ENCODE measurements around the gene IDH2.
"Not testable (repeated sequence)": the region's sequence is repeated elsewhere in the genome, so short reads cannot be mapped to it uniquely, and the experiment has no call there.

IDH2 gene
- total RNA-seq = 61.9 to 129 (median 105) reads per million in 4 experiments

- DNase-seq = peak; percentile 47
Measured at GRCh38 chr15:90101969-90102890, at the start of gene IDH2. IDH2 (minus strand) TSS chr15:90102468; CDS start chr15:90102390, 78 bp downstream.

- DNase-seq = not testable (repeated sequence)
Measured at GRCh38 chr15:90150551-90150950, 48.3 kb upstream of the IDH2 start.

- DNase-seq = no peak
Measured at GRCh38 chr15:90149609-90150340, 47.5 kb upstream of the IDH2 start.

GRCh38 chr15:90146198-90146761 lies 44.0 kb upstream of the IDH2 start:
- not testable (repeated sequence) for DNase-seq

- no peak for DNase-seq
Measured at GRCh38 chr15:90145761-90146160, 43.5 kb upstream of the IDH2 start.

- no peak for DNase-seq
Measured at GRCh38 chr15:90145259-90145658, 43.0 kb upstream of the IDH2 start.

GRCh38 chr15:90143166-90143655 lies 40.9 kb upstream of the IDH2 start:
- peak; percentile 17 for DNase-seq

GRCh38 chr15:90142216-90143165 lies 40.2 kb upstream of the IDH2 start:
- peak; percentile 27 for DNase-seq

- DNase-seq = no peak
Measured at GRCh38 chr15:90141646-90142045, 39.4 kb upstream of the IDH2 start.

GRCh38 chr15:90139549-90139948 lies 37.3 kb upstream of the IDH2 start:
- DNase-seq = not testable (repeated sequence)

GRCh38 chr15:90138071-90138833 lies 36.0 kb upstream of the IDH2 start:
- DNase-seq = no peak

GRCh38 chr15:90132437-90132836 lies 30.2 kb upstream of the IDH2 start:
- no peak for DNase-seq

- no peak for DNase-seq
Measured at GRCh38 chr15:90131848-90132247, 29.6 kb upstream of the IDH2 start.

GRCh38 chr15:90130291-90130690 lies 28.0 kb upstream of the IDH2 start:
- no peak for DNase-seq

- DNase-seq = no peak
Measured at GRCh38 chr15:90126596-90127435, 24.5 kb upstream of the IDH2 start.

GRCh38 chr15:90126022-90126421 lies 23.8 kb upstream of the IDH2 start:
- no peak for DNase-seq

GRCh38 chr15:90124507-90124906 lies 22.2 kb upstream of the IDH2 start:
- no peak for DNase-seq

GRCh38 chr15:90121086-90121485 lies 18.8 kb upstream of the IDH2 start:
- DNase-seq = no peak

- DNase-seq = no peak
Measured at GRCh38 chr15:90119367-90119766, 17.1 kb upstream of the IDH2 start.

GRCh38 chr15:90115783-90116182 lies 13.5 kb upstream of the IDH2 start:
- DNase-seq = no peak
